H1 (cell line): Measurements from ENCODE around the gene TGIF2LY. TPM values are rescaled to one million over a fixed set of nuclear protein-coding genes. Genes with fewer than 3 reads are reported as not detected.
"Not testable (repeated sequence)": the region's sequence is repeated elsewhere in the genome, so short reads cannot be mapped to it uniquely, and the experiment has no call there.

Source experiments
- CTCF ChIA-PET: fragments of 300-600 bp; sonication (Branson Sonifier 250); formaldehyde crosslinking; loops from one replicate; lab custom pipeline; 2021; ENCODE audit not compliant: partially characterized antibody; lab: Charles Lee
- POLR2A ChIA-PET: fragments of 300-600 bp; sonication (Branson Sonifier 250); formaldehyde crosslinking; loops from one replicate; lab custom pipeline; 2021; ENCODE audit warnings: inconsistent platforms; ENCODE audit not compliant: partially characterized antibody; lab: Charles Lee
- DNase-seq, 2 experiments: peaks; one replicate each; pipeline versions ENCODE4 v3.0.0 to v3.0.0-alpha.2; 2010 to 2022; ENCODE audit warnings: low spot score in 2 of 2, low read depth in 1 of 2, mixed read lengths in 1 of 2
- FAIRE-seq: peaks from 2 replicates; lab custom pipeline; 2011; peaks lifted over from hg19 to GRCh38; lab: Jason Lieb, UNC
- H2AFZ ChIP-seq: 2 replicates; pipeline ENCODE4 v1.8.1; 2012; ENCODE audit warnings: low read length, inconsistent platforms
- H2AK5ac ChIP-seq: 2 replicates; pipeline ENCODE4 v1.6.1; 2013; ENCODE audit warnings: low read depth, low read length
- H2BK120ac ChIP-seq: replicated peaks from 2 replicates; pipeline ENCODE3; 2013; ENCODE audit warnings: low read depth, low read length, inconsistent platforms
- H2BK12ac ChIP-seq: 2 replicates; pipeline ENCODE4 v1.6.1; 2013; ENCODE audit warnings: low read depth, low read length
- H2BK15ac ChIP-seq: 2 replicates; pipeline ENCODE4 v1.6.1; 2013; ENCODE audit warnings: low read length
- H2BK20ac ChIP-seq: 2 replicates; pipeline ENCODE4 v1.6.1; 2013; ENCODE audit warnings: low read length
- H2BK5ac ChIP-seq: 2 replicates; pipeline ENCODE4 v1.6.1; 2013; ENCODE audit warnings: low read depth, low read length
- H3K14ac ChIP-seq: 2 replicates; pipeline ENCODE4 v1.6.1; 2013; ENCODE audit warnings: inconsistent platforms; ENCODE audit not compliant: insufficient read length
- H3K18ac ChIP-seq: 2 replicates; pipeline ENCODE4 v1.6.1; 2013; ENCODE audit warnings: low read length; ENCODE audit errors: extremely low read depth
- H3K23ac ChIP-seq: 2 replicates; pipeline ENCODE4 v1.6.1; 2013; ENCODE audit warnings: inconsistent platforms; ENCODE audit not compliant: insufficient read length
- H3K23me2 ChIP-seq: 2 replicates; pipeline ENCODE4 v1.6.1; 2013; ENCODE audit warnings: low read depth, low read length
- H3K27ac ChIP-seq: 2 replicates; pipeline ENCODE4 v1.6.1; 2011; ENCODE audit warnings: low read depth, low read length, inconsistent platforms
- H3K27me3 ChIP-seq, 4 experiments: replicated peaks in 1 of 4; 1 replicate in 1 of 4; 2 replicates in 3 of 4; pipeline versions ENCODE4 v1.6.1 to v1.8.1; 2011 to 2013; ENCODE audit warnings: low read length in 3 of 4, mild to moderate bottlenecking in 3 of 4, inconsistent platforms in 2 of 4, mixed read lengths in 2 of 4, moderate library complexity in 1 of 4; ENCODE audit not compliant: control insufficient read depth in 3 of 4, insufficient read depth in 3 of 4; ENCODE audit errors: extremely low read depth in 1 of 4
- H3K36me3 ChIP-seq, 4 experiments: 2 replicates each; pipeline versions ENCODE4 v1.6.1 to v1.8.1; 2011 to 2013; ENCODE audit warnings: mild to moderate bottlenecking in 4 of 4, low read length in 3 of 4, moderate library complexity in 2 of 4, control low read depth in 1 of 4, inconsistent platforms in 1 of 4; ENCODE audit not compliant: insufficient read depth in 4 of 4, control insufficient read depth in 2 of 4
- H3K4ac ChIP-seq: replicated peaks from 2 replicates; pipeline ENCODE3; 2013; ENCODE audit warnings: low read length, low read depth, mixed read lengths, inconsistent platforms; ENCODE audit not compliant: insufficient read length
- H3K4me1 ChIP-seq, 4 experiments: replicated peaks in 1 of 4; 1 replicate in 1 of 4; 2 replicates in 3 of 4; pipeline versions ENCODE4 v1.6.1 to v1.8.1; 2011 to 2013; ENCODE audit warnings: low read length in 3 of 4, inconsistent platforms in 2 of 4, mixed read lengths in 1 of 4; ENCODE audit not compliant: insufficient read depth in 4 of 4, control insufficient read depth in 3 of 4
- H3K4me2 ChIP-seq, 2 experiments: 2 replicates each; pipeline versions ENCODE4 v1.6.1 to v1.8.1; 2011 to 2013; ENCODE audit warnings: low read depth in 2 of 2, low read length in 2 of 2, control low read depth in 1 of 2, inconsistent platforms in 1 of 2, mild to moderate bottlenecking in 1 of 2; ENCODE audit not compliant: insufficient read depth in 1 of 2
- H3K4me3 ChIP-seq, 4 experiments: fragments of 200-600, 300-600 bp in 1 of 4; sonication (generic), shearing (Covaris generic), sonication (Bioruptor Twin) in 1 of 4; 2 replicates each; pipeline versions ENCODE4 v1.5.1 to v1.8.1; 2011 to 2016; ENCODE audit warnings: low read length in 4 of 4, low read depth in 3 of 4, control low read depth in 2 of 4, inconsistent platforms in 2 of 4, mild to moderate bottlenecking in 2 of 4, mixed read lengths in 1 of 4, moderate library complexity in 1 of 4; ENCODE audit not compliant: insufficient read depth in 2 of 4; ENCODE audit errors: extremely low read depth in 1 of 4
- H3K56ac ChIP-seq: replicated peaks from 2 replicates; pipeline ENCODE3; 2013; ENCODE audit warnings: low read depth, mild to moderate bottlenecking, mixed read lengths, low read length, inconsistent platforms; ENCODE audit not compliant: insufficient read length
- H3K79me1 ChIP-seq: 2 replicates; pipeline ENCODE4 v1.6.1; 2013; ENCODE audit warnings: low read depth, low read length, control low read depth
- H3K79me2 ChIP-seq, 2 experiments: 2 replicates each; pipeline versions ENCODE4 v1.6.1 to v1.8.1; 2012 to 2013; ENCODE audit warnings: low read length in 2 of 2, mild to moderate bottlenecking in 2 of 2, inconsistent platforms in 1 of 2; ENCODE audit not compliant: insufficient read depth in 2 of 2, control insufficient read depth in 1 of 2
- H3K9ac ChIP-seq, 4 experiments: replicated peaks in 1 of 4; 1 replicate in 1 of 4; 2 replicates in 3 of 4; pipeline versions ENCODE4 v1.6.1 to v1.8.1; 2011 to 2013; ENCODE audit warnings: low read depth in 3 of 4, low read length in 3 of 4, control low read depth in 2 of 4, mild to moderate bottlenecking in 2 of 4, moderate library complexity in 2 of 4, inconsistent platforms in 1 of 4; ENCODE audit errors: extremely low read depth in 1 of 4
- H3K9me3 ChIP-seq, 2 experiments: 2 replicates each; pipeline versions ENCODE4 v1.6.1 to v1.8.1; 2012 to 2013; ENCODE audit warnings: mild to moderate bottlenecking in 2 of 2, moderate library complexity in 2 of 2, control low read depth in 1 of 2, inconsistent platforms in 1 of 2, low read depth in 1 of 2, low read length in 1 of 2, mixed read lengths in 1 of 2; ENCODE audit not compliant: insufficient read depth in 2 of 2
- H4K20me1 ChIP-seq, 2 experiments: replicated peaks in 1 of 2; 2 replicates each; pipeline versions ENCODE3 to v1.8.1; 2011 to 2013; ENCODE audit warnings: inconsistent platforms in 2 of 2, low read length in 2 of 2, mild to moderate bottlenecking in 1 of 2; ENCODE audit not compliant: insufficient read depth in 2 of 2, control insufficient read depth in 1 of 2
- H4K5ac ChIP-seq: 2 replicates; pipeline ENCODE4 v1.6.1; 2013; ENCODE audit warnings: low read length, low read depth, mixed read lengths, inconsistent platforms; ENCODE audit not compliant: insufficient read length
- H4K8ac ChIP-seq: 2 replicates; pipeline ENCODE4 v1.8.0; 2013; ENCODE audit warnings: mild to moderate bottlenecking, moderate library complexity, low read length, inconsistent platforms; ENCODE audit not compliant: insufficient read depth; ENCODE audit errors: extremely low read depth
- H4K91ac ChIP-seq: replicated peaks from 2 replicates; pipeline ENCODE3; 2013; ENCODE audit warnings: low read length, mixed read lengths, inconsistent platforms; ENCODE audit not compliant: insufficient read length
- WGBS, 2 experiments: shearing (Covaris generic) in 1 of 2; methylation state at CpG; one replicate each; pipeline versions ENCODE4 v1.1.6 to v1.1.7; 2013 to 2015; ENCODE audit warnings: low lambda C conversion rate in 2 of 2, mixed read lengths in 2 of 2, inconsistent platforms in 1 of 2, low coverage in 1 of 2, missing lambda C conversion rate in 1 of 2; ENCODE audit not compliant: insufficient replicate concordance in 2 of 2, insufficient coverage in 1 of 2, insufficient read length in 1 of 2; ENCODE audit errors: extremely low coverage in 1 of 2, missing lambda C conversion rate in 1 of 2; 5-methylcytosine and 5-hydroxymethylcytosine counted together
- long read RNA-seq, 2 experiments: library from RNA in 1 of 2; library from capped mRNA in 1 of 2; stranded (forward); transcript quantifications; one replicate each; pipeline ENCODE4 v2.0.0, GENCODE V29; 2021; ENCODE audit warnings: inconsistent platforms in 1 of 2
- polyA minus RNA-seq, 3 experiments: library from RNA; depleted of rRNA, polyadenylated mRNA; stranded (reverse); fragments of >200 nt; gene quantifications; 1 replicate in 2 of 3; 2 replicates in 1 of 3; pipeline ENCODE4 v1.2.3, GENCODE V29; 2011
- polyA plus RNA-seq, 7 experiments: library from polyadenylated mRNA; depleted of rRNA in 3 of 7; stranded (reverse) in 5 of 7; unstranded in 2 of 7; fragments of >200 nt in 5 of 7; fragments of 200-250 nt in 2 of 7; gene quantifications; 1 replicate in 5 of 7; 2 replicates in 1 of 7; 4 replicates in 1 of 7; pipeline versions ENCODE4 v1.2.1 to v1.2.3, GENCODE V29; 2011 to 2013; ENCODE audit warnings: missing spikeins in 2 of 7, mixed read lengths in 2 of 7
- small RNA-seq: library from polyadenylated mRNA; stranded (forward); fragments of <200 nt; extraction: miRNeasy Mini kit (QIAGEN cat#:217004); gene quantifications from one replicate; pipeline ENCODE3, GENCODE V24; 2013; ENCODE audit not compliant: insufficient read depth
- total RNA-seq: library from RNA; stranded (reverse); fragmentation: NEBNext Ultra II Directional; extraction: Animal tissue kit (Norgen Biotek cat#: 25700); gene quantifications from 2 replicates; pipeline ENCODE4 v1.2.1, GENCODE V29; 2021

The TGIF2LY gene
- total RNA-seq (not detected in 2 replicates), polyA plus RNA-seq (2011; rRNA removed) (not detected in 2 replicates), polyA minus RNA-seq (2011; rRNA and poly(A)+ RNA removed) (not detected in 2 replicates)
- not detected for polyA plus RNA-seq (2011; cell fraction: cytosol; rRNA removed)
- not detected for polyA plus RNA-seq (2011; cell fraction: nucleus; rRNA removed)
- polyA plus RNA-seq (2012, experiment 1 of 2): not detected in 4 replicates
- polyA plus RNA-seq (2012, experiment 2 of 2): not detected
- not detected for polyA plus RNA-seq (2013, experiment 1 of 2)
- not detected for polyA plus RNA-seq (2013, experiment 2 of 2)
- polyA minus RNA-seq (2011; cell fraction: cytosol; rRNA and poly(A)+ RNA removed): not detected
- not detected for polyA minus RNA-seq (2011; cell fraction: nucleus; rRNA and poly(A)+ RNA removed)
- long read RNA-seq, experiment 1: 0 reads
- long read RNA-seq, experiment 2: 0 reads

DNA sequence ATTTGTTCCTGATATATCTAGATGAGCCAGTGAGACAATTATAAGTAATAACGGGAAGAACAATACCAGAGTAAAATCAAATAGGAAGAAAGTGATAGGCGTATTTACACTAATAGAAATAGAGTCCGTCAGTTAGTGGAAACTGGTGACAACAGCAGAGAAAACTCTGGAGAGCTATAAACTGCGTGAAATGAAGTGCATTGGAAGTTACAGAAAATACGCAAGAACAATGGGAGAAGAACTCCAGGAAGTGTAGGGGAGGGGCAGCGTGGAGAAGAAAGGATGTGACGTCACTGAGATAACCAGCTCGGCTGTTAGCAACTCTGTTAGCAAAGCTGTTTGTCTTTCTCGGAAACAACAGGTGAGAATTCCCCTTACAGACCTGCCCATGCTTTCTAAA, at the start of gene TGIF2LY:
Gene TGIF2LY, plus strand, starts transcription at position 301 of the 400 bp plus-strand sequence. CDS start 178 bp downstream, outside the sequence.
- H3K4me3 ChIP-seq, H2BK12ac ChIP-seq, H3K36me3 ChIP-seq, H3K14ac ChIP-seq, DNase-seq, FAIRE-seq, H2AFZ ChIP-seq, H3K9ac ChIP-seq, H3K27me3 ChIP-seq, H4K8ac ChIP-seq, H3K56ac ChIP-seq, H3K79me2 ChIP-seq, H3K4me1 ChIP-seq, H3K23me2 ChIP-seq, H2BK20ac ChIP-seq, H4K20me1 ChIP-seq, H3K4ac ChIP-seq, H2BK15ac ChIP-seq, H3K9me3 ChIP-seq, H4K5ac ChIP-seq, POLR2A ChIA-PET, CTCF ChIA-PET, H3K79me1 ChIP-seq, H3K18ac ChIP-seq, H3K4me2 ChIP-seq, H4K91ac ChIP-seq, H3K27ac ChIP-seq, H3K23ac ChIP-seq, H2BK120ac ChIP-seq, H2BK5ac ChIP-seq, H2AK5ac ChIP-seq: not testable (repeated sequence)
- WGBS, 2 experiments: 94% methylated on average over 8 of the region's 9 CpGs; no CpG with 5 or more reads in 1 of the 2 experiments

Small RNA genes lying within 50 kb of the gene (small RNA-seq; reads per million reads assigned to genes)
- not detected for gene PRRC2CP1
